HL-60/S4 treated with phorbol 12-myristate 13-acetate at 8.2 ng/mL for 4 days and 3 days (cell line): ENCODE measurements around the gene LRCH3.
"Not testable (repeated sequence)": the region's sequence is repeated elsewhere in the genome, so short reads cannot be mapped to it uniquely, and the experiment has no call there.

Source experiments
- in situ Hi-C: fragments of 300-500 bp; cut with MboI; formaldehyde crosslinking; loops from 2 replicates; pipeline ENCODE4 v1.15.0; 2022; ENCODE audit warnings: low sequenced_read_pairs

The LRCH3 gene

DNA sequence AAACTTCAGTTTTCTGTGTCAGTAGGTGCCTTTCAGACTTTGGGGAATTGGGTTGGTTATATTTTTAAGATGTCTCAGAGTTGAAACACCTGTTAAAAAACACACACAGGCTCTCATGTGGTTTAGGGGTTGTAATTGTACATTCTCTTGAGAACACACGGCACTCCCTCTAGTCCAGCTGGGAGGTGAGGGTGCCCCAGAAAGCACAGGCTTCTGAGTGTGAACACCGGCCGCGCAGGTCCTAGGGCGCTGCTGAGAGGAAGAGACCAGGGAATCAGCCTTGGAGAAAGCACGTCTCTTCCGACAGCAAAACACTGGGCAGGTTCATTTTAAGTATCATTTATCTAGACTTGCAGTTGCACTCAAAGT lies 90.9 kb downstream of the LRCH3 start:
- in situ Hi-C loops, result no loop called here

- in situ Hi-C loops, result no loop called here
Measured at GRCh38 chr3:197882586-197882985, 91.5 kb downstream of the LRCH3 start.

DNA sequence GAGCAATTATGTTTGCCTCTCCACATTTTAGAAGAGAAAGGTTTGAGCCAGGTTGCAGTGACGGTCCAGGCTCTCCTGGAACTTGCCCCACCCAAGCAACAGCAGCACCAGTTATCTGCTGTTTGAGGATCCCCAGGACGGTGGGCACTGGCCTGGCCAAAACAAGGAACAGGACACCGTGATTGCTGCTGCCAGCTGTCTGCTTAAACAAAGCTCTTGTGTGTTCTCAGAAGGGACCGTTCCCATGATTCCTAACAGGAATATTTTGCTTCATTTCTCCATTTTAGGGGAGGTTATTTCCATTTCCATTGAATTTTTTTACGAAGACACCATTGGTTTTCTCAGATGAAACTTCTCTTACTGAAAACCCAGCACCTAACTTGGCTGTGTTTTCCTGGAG lies 92.5 kb downstream of the LRCH3 start:
- in situ Hi-C loops, result no loop called here

DNA sequence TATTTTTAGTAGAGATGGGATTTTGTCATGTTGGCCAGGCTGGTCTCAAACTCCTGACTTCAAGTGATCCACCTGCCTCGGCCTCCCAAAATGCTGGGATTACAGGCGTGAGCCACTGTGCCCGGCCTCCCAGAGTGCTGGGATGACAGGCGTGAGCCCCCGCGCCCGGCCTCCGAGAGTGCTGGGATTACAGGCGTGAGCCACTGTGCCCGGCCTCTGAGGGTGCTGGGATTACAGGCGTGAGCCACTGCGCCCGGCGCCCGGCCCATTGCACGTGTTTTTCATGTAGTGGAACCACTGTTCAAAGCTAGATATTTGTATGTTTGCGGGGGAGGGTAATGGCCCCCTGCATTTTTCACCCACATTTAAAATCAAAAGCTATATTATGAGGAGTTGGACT lies 93.3 kb downstream of the LRCH3 start:
- in situ Hi-C loops, result not testable (repeated sequence)

DNA sequence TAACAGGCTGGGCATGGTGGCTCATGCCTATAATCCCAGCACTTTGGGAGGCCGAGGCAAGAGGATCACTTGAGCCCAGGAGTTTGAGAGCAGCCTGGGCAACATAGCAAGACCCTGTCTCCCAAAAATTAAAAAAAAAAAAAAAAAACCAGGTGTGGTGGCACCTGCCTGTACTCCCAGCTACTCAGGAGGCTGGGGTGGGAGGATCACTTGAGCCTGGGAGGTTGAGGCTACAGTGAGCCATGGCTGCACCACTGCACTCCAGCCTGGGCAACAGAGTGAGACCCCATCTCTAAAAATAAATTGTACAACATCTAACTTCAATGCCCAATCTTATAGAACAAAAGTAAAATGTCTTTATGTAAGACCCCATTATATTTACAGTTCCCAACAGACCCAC lies 95.0 kb downstream of the LRCH3 start:
- in situ Hi-C loops, result not testable (repeated sequence)

DNA sequence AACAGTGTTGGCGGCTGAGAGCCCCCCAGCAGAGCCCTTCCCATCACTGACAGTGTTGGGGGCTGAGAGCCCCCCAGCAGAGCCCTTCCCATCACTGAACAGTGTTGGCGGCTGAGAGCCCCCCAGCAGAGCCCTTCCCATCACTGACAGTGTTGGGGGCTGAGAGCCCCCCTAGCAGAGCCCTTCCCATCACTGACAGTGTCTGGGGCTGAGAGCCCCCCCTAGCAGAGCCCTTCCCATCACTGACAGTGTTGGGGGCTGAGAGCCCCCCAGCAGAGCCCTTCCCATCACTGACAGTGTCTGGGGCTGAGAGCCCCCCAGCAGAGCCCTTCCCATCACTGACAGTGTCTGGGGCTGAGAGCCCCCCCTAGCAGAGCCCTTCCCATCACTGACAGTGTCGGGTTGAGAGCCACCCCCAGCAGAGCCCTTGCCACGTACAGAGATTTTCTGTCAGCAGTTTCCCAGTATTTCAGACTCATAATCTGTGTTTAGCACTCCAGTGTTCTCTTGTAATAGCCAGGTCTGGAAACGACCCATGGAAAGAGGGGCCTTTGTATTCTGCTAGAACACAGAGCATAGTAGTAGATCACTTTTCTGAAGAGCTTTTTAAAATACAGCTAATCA lies 96.5 kb downstream of the LRCH3 start:
- in situ Hi-C loops, result not testable (repeated sequence)

GRCh38 chr3:197888511-197888910 lies 97.5 kb downstream of the LRCH3 start:
- in situ Hi-C loops, result no loop called here

GRCh38 chr3:197889204-197889930 lies 98.3 kb downstream of the LRCH3 start:
- in situ Hi-C loops, result no loop called here

DNA sequence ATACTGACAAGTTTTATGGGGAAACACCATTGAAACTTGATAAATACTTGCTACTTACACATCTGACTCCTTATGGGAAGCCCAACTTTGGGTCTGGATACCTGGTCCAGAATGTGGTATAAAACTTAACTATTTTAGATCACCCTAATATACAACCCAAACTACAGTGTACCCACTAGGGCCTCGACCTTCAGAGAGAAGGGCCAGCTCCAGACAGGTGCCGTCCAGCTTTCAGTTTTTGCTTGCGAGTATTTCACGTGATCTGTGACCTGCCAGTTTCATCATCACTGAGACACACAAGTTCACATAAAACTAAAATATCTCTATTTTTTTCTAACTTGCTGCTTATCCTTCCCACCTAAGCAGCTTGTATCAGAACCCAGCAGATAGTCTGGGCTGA lies 99.6 kb downstream of the LRCH3 start:
- in situ Hi-C loops, result no loop called here

DNA sequence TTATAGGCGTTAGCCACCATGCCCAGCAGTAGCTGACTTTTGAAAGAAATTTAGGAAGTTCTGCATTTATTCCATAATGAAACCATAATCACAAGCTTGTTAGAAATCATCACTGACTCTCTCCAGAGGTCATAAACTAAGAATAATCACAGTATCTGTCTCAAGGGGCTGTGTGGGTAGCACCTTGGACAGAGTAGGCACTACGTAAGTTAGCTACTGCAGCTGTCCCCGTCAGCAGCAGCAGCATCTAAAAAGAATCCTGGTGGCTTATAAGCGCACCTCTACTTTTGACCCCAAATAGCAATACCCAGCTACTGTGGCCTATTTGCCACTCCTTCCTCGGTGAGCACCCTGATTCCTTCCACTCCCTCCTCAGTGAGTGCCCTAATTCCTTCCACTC lies 101.1 kb downstream of the LRCH3 start:
- in situ Hi-C loops, result no loop called here

GRCh38 chr3:197896421-197896820 lies 105.4 kb downstream of the LRCH3 start:
- in situ Hi-C loops, result no loop called here

DNA sequence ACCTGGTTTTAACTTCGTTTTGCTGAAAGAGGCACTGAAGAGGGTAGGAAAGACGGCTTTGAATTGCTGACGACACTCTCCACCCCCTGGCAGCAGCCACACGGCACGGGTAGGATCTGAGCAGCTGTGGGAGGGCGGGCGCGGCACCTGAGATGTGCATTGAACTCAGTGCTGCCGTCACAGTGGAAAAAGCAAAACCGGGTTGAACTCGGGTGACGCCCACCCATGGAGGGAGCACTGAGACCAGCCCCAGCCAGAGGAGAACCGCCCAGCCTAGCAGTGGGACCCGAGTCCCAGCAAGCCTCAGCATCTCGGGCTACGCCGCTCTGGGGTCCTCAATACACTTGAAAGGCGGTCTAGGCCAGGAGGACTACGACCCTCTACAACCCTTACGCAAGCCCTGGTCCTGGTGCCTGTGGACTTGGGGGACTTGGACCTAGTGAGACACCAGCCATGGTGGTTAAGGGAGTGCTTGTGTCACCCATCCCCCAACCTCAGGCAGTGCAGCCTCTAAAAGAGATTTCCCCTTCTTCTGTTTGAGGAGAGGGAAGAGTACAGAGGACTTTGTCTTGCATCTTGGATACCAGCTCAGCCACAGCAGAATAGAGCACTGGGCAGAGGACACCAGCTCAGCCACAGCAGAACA lies 108.9 kb downstream of the LRCH3 start:
- in situ Hi-C loops, result no loop called here

GRCh38 chr3:197901626-197902025 lies 110.6 kb downstream of the LRCH3 start:
- in situ Hi-C loops, result no loop called here

GRCh38 chr3:197906023-197906849 lies 115.2 kb downstream of the LRCH3 start:
- in situ Hi-C loops, result no loop called here

GRCh38 chr3:197906850-197907187 lies 115.8 kb downstream of the LRCH3 start:
- in situ Hi-C loops, result no loop called here

GRCh38 chr3:197907196-197907595 lies 116.1 kb downstream of the LRCH3 start:
- in situ Hi-C loops, result no loop called here

DNA sequence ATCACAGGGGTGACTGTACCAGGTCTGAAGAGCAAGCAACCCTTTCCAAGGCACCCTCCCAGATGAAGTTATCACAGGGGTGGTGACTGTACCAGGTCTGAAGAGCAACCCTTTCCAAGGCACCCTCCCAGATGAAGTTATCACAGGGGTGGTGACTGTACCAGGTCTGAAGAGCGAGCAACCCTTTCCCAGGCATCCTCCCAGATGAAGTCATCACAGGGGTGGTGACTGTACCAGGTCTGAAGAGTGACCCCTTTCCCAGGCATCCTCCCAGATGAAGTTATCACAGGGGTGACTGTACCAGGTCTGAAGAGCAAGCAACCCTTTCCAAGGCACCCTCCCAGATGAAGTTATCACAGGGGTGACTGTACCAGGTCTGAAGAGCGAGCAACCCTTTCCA lies 117.5 kb downstream of the LRCH3 start:
- in situ Hi-C loops, result not testable (repeated sequence)

DNA sequence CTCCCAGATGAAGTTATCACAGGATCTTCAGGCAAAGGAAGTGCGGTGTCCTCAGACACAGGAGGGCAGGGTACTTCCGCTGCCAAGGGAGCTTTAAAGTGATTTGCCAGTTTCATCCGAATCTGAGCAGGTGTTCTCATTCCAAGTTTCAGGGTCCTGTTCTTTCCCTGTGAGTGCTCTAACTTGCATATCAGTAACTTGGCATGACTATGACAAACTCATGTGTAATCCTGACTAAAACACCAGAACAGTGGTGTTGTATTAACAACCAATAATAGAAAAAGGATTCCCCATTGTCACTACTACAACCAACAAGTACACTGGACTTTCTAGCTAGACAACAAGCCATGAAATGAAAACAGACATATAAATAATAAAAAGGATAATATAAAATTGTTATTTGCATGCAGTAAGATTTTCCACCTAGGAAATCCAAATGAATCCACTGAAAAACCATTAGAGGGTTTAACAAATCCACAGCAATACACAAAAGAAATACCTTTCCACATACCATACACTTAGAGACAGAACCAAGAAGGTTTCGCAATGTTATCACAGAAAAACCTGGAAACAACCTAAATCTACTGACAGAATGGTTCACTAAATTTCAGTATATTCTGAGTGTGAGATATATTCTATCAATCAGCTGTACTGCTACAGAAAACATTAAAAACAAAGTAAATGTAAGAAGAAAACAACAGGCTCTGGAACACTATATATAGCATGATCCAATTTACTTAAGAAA lies 118.1 kb downstream of the LRCH3 start:
- in situ Hi-C loops, result no loop called here

GRCh38 chr3:197912741-197913476 lies 121.9 kb downstream of the LRCH3 start:
- in situ Hi-C loops, result no loop called here
